ENCODE results near the gene TLR9.

DNA sequence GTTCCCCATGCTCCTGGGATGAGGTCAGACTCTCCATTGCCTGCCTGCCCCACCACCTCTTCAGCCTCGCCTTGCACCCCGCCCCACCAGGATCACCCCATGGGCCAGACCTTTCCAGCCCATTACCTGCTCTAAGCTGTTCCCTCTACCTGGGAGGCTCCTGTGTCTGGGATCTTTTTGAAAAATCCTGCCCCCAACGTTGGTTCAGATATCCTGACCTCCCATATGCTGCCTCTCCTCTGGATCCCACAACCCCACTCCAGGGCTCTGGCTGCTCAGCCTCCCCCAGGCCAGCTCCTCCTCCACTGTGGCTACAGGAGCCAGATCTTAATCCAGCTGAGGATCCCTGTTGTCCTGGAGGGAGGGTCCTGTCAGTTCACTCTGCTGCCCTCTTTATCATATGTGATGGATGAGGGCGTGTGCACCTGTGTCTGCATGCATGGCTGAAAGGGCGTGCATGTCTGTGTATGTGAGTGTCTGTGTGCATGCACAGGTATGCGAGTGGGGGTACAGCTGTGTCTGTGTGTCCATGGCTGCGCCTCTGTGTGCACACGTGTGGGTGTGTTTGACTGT lies 49.2 kb downstream of the TLR9 start:
- TF ChIP-seq ZNF121 (CRISPR knock-in tag; IDR thresholded peaks at IDR 0.05) (no peak), NFYB (CRISPR knock-in tag; conservative IDR thresholded peaks at IDR 0.05; ENCODE audit: low read depth) (no peak), SP1 (CRISPR knock-in tag; conservative IDR thresholded peaks at IDR 0.05) (no peak)
- TF ChIP-seq, protein P1, sequence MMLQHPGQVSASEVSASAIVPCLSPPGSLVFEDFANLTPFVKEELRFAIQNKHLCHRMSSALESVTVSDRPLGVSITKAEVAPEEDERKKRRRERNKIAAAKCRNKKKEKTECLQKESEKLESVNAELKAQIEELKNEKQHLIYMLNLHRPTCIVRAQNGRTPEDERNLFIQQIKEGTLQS (CRISPR knock-in tag; conservative IDR thresholded peaks at IDR 0.05) = no peak
- TF ChIP-seq, protein P2, sequence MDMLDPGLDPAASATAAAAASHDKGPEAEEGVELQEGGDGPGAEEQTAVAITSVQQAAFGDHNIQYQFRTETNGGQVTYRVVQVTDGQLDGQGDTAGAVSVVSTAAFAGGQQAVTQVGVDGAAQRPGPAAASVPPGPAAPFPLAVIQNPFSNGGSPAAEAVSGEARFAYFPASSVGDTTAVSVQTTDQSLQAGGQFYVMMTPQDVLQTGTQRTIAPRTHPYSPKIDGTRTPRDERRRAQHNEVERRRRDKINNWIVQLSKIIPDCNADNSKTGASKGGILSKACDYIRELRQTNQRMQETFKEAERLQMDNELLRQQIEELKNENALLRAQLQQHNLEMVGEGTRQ (CRISPR knock-in tag; IDR thresholded peaks at IDR 0.05) = no peak
- TF ChIP-seq, protein P3, sequence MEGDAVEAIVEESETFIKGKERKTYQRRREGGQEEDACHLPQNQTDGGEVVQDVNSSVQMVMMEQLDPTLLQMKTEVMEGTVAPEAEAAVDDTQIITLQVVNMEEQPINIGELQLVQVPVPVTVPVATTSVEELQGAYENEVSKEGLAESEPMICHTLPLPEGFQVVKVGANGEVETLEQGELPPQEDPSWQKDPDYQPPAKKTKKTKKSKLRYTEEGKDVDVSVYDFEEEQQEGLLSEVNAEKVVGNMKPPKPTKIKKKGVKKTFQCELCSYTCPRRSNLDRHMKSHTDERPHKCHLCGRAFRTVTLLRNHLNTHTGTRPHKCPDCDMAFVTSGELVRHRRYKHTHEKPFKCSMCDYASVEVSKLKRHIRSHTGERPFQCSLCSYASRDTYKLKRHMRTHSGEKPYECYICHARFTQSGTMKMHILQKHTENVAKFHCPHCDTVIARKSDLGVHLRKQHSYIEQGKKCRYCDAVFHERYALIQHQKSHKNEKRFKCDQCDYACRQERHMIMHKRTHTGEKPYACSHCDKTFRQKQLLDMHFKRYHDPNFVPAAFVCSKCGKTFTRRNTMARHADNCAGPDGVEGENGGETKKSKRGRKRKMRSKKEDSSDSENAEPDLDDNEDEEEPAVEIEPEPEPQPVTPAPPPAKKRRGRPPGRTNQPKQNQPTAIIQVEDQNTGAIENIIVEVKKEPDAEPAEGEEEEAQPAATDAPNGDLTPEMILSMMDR (IDR thresholded peaks at IDR 0.05) = no peak
